Skin epidermis (tissue), 12 donors: ENCODE results near the gene CLDND2.

Experiments
- H3K27ac ChIP-seq, 21 experiments: fragments of 200-600 bp; sonication (generic) in 11 of 21; one replicate each; pipeline ENCODE4 v1.5.0; 2020; ENCODE audit warnings: mild to moderate bottlenecking in 3 of 21, inconsistent platforms in 2 of 21, moderate library complexity in 2 of 21
- H3K4me3 ChIP-seq, 7 experiments: fragments of 200-600 bp; sonication (generic) in 2 of 7; one replicate each; pipeline ENCODE4 v1.5.0; 2020; ENCODE audit warnings: inconsistent platforms in 2 of 7, mild to moderate bottlenecking in 2 of 7, moderate library complexity in 1 of 7

Gene CLDND2

GRCh38 chr19:51318687-51319648, 49.8 kb downstream of the CLDND2 start:
- H3K27ac ChIP-seq: no peak overlapping the region

GRCh38 chr19:51317968-51318367, 50.8 kb downstream of the CLDND2 start:
- no peak overlapping the region for H3K4me3 ChIP-seq
- no peak overlapping the region for H3K27ac ChIP-seq

More at GRCh38 chr19:51318687-51319648, 49.8 kb downstream of the CLDND2 start:
- no peak overlapping the region for H3K4me3 ChIP-seq

- H3K4me3 ChIP-seq: no peak overlapping the region
- H3K27ac ChIP-seq: no peak overlapping the region
Measured at GRCh38 chr19:51317376-51317775, 51.4 kb downstream of the CLDND2 start.
